ENCODE results near the gene SIGMAR1.

Gene SIGMAR1

GRCh38 chr9:34637356-34638137, at the start of gene SIGMAR1:
SIGMAR1 (minus strand) TSS chr9:34637787; CDS start chr9:34637697, 90 bp downstream.
- peak; percentile 95 for DNase-seq

- no peak for DNase-seq
Observed at GRCh38 chr9:34686732-34687131, 49.1 kb upstream of the SIGMAR1 start.

GRCh38 chr9:34686231-34686630, 48.6 kb upstream of the SIGMAR1 start:
- no peak for DNase-seq

GRCh38 chr9:34685591-34685990, 48.0 kb upstream of the SIGMAR1 start:
- DNase-seq: no peak

GRCh38 chr9:34684816-34685215, 47.2 kb upstream of the SIGMAR1 start:
- no peak for DNase-seq

- DNase-seq: no peak
Observed at GRCh38 chr9:34684145-34684544, 46.6 kb upstream of the SIGMAR1 start.

- DNase-seq: no peak
Observed at GRCh38 chr9:34675869-34676268, 38.3 kb upstream of the SIGMAR1 start.

- peak; percentile 57 for DNase-seq
Observed at GRCh38 chr9:34675048-34675714, 37.6 kb upstream of the SIGMAR1 start.

GRCh38 chr9:34674440-34674839, 36.9 kb upstream of the SIGMAR1 start:
- no peak for DNase-seq

- no peak for DNase-seq
Observed at GRCh38 chr9:34671307-34671706, 33.7 kb upstream of the SIGMAR1 start.

GRCh38 chr9:34669809-34670562, 32.4 kb upstream of the SIGMAR1 start:
- no peak for DNase-seq

GRCh38 chr9:34665381-34666250, 28.0 kb upstream of the SIGMAR1 start:
- peak; percentile 87 for DNase-seq

GRCh38 chr9:34665067-34665380, 27.4 kb upstream of the SIGMAR1 start:
- no peak for DNase-seq

- peak; percentile 60 for DNase-seq
Observed at GRCh38 chr9:34664281-34665066, 26.9 kb upstream of the SIGMAR1 start.

- DNase-seq: no peak
Observed at GRCh38 chr9:34663303-34663605, 25.7 kb upstream of the SIGMAR1 start.

GRCh38 chr9:34662526-34663302, 25.1 kb upstream of the SIGMAR1 start, which contains the start of gene CCL27:
CCL27 (minus strand) TSS chr9:34662657; CDS start chr9:34662633, 24 bp downstream.
- no peak for DNase-seq

GRCh38 chr9:34659592-34660253, 22.1 kb upstream of the SIGMAR1 start:
- DNase-seq: no peak

- no peak for DNase-seq
Observed at GRCh38 chr9:34658461-34658860, 20.9 kb upstream of the SIGMAR1 start.

GRCh38 chr9:34656992-34657391, 19.4 kb upstream of the SIGMAR1 start:
- no peak for DNase-seq

- no peak for DNase-seq
Observed at GRCh38 chr9:34655394-34655793, 17.8 kb upstream of the SIGMAR1 start.

Measured in activated CD8-positive, alpha-beta memory T cell treated with anti-CD3 and anti-CD28 coated beads, Interleukin-2, amount 50 U/mL, for 4 hours (primary cell).